Smooth muscle cell (in vitro differentiated cells): ENCODE measurements around the gene SAMSN1. TPM values are rescaled to one million over a fixed set of nuclear protein-coding genes. Genes with fewer than 3 reads are reported as not detected.
"Not testable (repeated sequence)": the region's sequence is repeated elsewhere in the genome, so short reads cannot be mapped to it uniquely, and the experiment has no call there.

Experiments
- DNase-seq: peaks from one replicate; lab custom pipeline; 2025; ENCODE audit not compliant: unreplicated experiment; lab: John Stamatoyannopoulos, UW
- H2AFZ ChIP-seq: fragments of 200-600 bp; sonication (generic); 2 replicates; pipeline ENCODE4 v1.6.0; 2016; ENCODE audit warnings: antibody characterized with exemption, low read depth, mild to moderate bottlenecking
- H3F3A ChIP-seq: fragments of 200-600 bp; sonication (generic); 2 replicates; pipeline ENCODE4 v1.6.0; 2017; ENCODE audit warnings: antibody characterized with exemption, low read depth
- H3K27ac ChIP-seq: fragments of 200-600 bp; sonication (generic); 2 replicates; pipeline ENCODE4 v1.5.1; 2016; ENCODE audit warnings: low read depth, mild to moderate bottlenecking
- H3K27me3 ChIP-seq: fragments of 200-600 bp; sonication (generic); 2 replicates; pipeline ENCODE4 v1.6.1; 2016; ENCODE audit warnings: low read depth, mild to moderate bottlenecking
- H3K36me3 ChIP-seq: fragments of 200-600 bp; sonication (generic); 2 replicates; pipeline ENCODE4 v1.5.1; 2016; ENCODE audit warnings: low read depth
- H3K4me1 ChIP-seq: fragments of 200-600 bp; sonication (generic); 2 replicates; pipeline ENCODE4 v1.5.1; 2016; ENCODE audit warnings: low read depth
- H3K4me2 ChIP-seq: fragments of 200-600 bp; sonication (generic); 2 replicates; pipeline ENCODE4 v1.6.0; 2016; ENCODE audit warnings: mild to moderate bottlenecking
- H3K4me3 ChIP-seq: fragments of 200-600 bp; sonication (generic); 2 replicates; pipeline ENCODE4 v1.5.1; 2016; ENCODE audit warnings: mild to moderate bottlenecking
- H3K79me2 ChIP-seq: fragments of 200-600 bp; sonication (generic); 2 replicates; pipeline ENCODE4 v1.6.0; 2016; ENCODE audit warnings: low read depth, mild to moderate bottlenecking
- H3K9ac ChIP-seq: fragments of 200-600 bp; sonication (generic); 2 replicates; pipeline ENCODE4 v1.6.0; 2016; ENCODE audit warnings: low read depth
- H3K9me3 ChIP-seq: fragments of 200-600 bp; sonication (generic); replicated peaks from 2 replicates; pipeline ENCODE4 v1.5.1; 2016; ENCODE audit warnings: low read depth
- H4K20me1 ChIP-seq: fragments of 200-600 bp; sonication (generic); 2 replicates; pipeline ENCODE4 v1.6.0; 2016; ENCODE audit warnings: low read depth
- WGBS: methylation state at CpG from one replicate; pipeline ENCODE4 v1.1.7; 2016; ENCODE audit warnings: low lambda C conversion rate; 5-methylcytosine and 5-hydroxymethylcytosine counted together
- polyA plus RNA-seq: library from polyadenylated mRNA; unstranded; fragments of >200 nt; fragmentation: Nextera tagmentation; extraction: Ambion mirVana; gene quantifications from 2 replicates; pipeline ENCODE4 v1.2.1, GENCODE V29; 2016
- total RNA-seq: library from RNA; depleted of rRNA; stranded (reverse); fragments of >200 nt; gene quantifications from 2 replicates; pipeline ENCODE4 v1.2.3, GENCODE V29; 2014
- TF ChIP-seq, protein P1 (sequence below): fragments of 200-600 bp; sonication (generic); IDR thresholded peaks from 2 replicates; pipeline ENCODE4 v1.5.1; 2017; ENCODE audit warnings: borderline replicate concordance, mild to moderate bottlenecking, antibody characterized with exemption; ENCODE audit not compliant: insufficient read depth, poor library complexity, severe bottlenecking

The SAMSN1 gene
- total and polyA plus RNA-seq, 2 experiments from 2014 or later, result 0.13 TPM; not detected in 1

DNA sequence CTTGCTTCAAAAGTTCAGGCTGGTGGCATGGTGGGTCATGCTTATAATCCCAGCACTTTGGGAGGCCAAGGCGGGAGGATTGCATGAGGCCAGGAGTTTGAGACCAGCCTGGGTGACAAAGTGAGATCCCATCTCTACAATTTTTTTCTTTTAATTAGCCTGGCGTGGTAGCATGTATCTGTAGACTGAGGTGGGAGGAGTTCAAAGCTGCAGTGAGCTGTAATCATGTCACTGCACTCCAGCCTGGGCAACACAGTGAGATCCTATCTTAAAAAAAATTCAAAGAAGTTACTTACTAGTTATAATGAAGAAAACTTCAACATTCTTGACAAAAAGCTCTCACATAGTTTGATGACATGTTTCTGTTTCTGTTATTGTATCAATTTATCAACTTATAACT, 45.2 kb downstream of the SAMSN1 start:
- no peak overlapping the region for H3K4me2 ChIP-seq
- H3K4me3 ChIP-seq, result no peak overlapping the region
- H3K36me3 ChIP-seq, result no peaks in the 10 kb centered on the region
- no peaks in the 10 kb centered on the region for H3K9me3 ChIP-seq
- H3K27ac ChIP-seq, result no peak overlapping the region
- H4K20me1 ChIP-seq, result no peaks in the 10 kb centered on the region
- no peak overlapping the region for H2AFZ ChIP-seq
- WGBS, result 89% methylated on average over 2 of the region's 2 CpGs
- H3K27me3 ChIP-seq, result no peaks in the 10 kb centered on the region
- H3K79me2 ChIP-seq, result no peaks in the 10 kb centered on the region
- no peak for DNase-seq
- no peaks in the 10 kb centered on the region for H3K4me1 ChIP-seq
- H3F3A ChIP-seq, result no peaks in the 10 kb centered on the region
- no peak overlapping the region for H3K9ac ChIP-seq
- TF ChIP-seq, protein P1, sequence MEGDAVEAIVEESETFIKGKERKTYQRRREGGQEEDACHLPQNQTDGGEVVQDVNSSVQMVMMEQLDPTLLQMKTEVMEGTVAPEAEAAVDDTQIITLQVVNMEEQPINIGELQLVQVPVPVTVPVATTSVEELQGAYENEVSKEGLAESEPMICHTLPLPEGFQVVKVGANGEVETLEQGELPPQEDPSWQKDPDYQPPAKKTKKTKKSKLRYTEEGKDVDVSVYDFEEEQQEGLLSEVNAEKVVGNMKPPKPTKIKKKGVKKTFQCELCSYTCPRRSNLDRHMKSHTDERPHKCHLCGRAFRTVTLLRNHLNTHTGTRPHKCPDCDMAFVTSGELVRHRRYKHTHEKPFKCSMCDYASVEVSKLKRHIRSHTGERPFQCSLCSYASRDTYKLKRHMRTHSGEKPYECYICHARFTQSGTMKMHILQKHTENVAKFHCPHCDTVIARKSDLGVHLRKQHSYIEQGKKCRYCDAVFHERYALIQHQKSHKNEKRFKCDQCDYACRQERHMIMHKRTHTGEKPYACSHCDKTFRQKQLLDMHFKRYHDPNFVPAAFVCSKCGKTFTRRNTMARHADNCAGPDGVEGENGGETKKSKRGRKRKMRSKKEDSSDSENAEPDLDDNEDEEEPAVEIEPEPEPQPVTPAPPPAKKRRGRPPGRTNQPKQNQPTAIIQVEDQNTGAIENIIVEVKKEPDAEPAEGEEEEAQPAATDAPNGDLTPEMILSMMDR, result no peak

DNA sequence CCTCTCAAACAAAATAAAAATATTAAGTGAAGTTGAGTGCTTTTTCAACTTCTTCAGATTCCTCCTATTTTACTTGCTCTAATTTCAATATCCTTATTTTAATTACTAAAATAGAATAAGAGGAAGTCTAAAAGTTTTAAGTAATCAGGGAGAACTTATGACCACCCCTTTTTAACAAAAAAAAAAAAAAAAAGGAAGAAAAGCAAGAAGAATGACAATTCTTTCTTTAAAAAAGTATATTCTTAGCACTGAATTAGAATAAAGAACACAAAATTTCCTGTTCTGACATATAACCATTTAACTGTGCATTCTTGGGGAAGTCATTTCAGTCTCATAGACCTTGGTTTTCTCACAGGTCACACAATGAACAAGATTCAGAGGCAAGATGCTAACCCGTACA, 46.8 kb downstream of the SAMSN1 start:
- Histone ChIP-seq H3F3A (no peaks in the 10 kb centered on the region), H4K20me1 (no peaks in the 10 kb centered on the region), H3K4me1 (no peaks in the 10 kb centered on the region), H3K4me2 (no peak overlapping the region), H3K79me2 (no peaks in the 10 kb centered on the region), H3K27ac (no peak overlapping the region), H3K4me3 (no peak overlapping the region), H3K9me3 (no peaks in the 10 kb centered on the region), H3K36me3 (no peaks in the 10 kb centered on the region), H2AFZ (no peak overlapping the region), H3K27me3 (no peaks in the 10 kb centered on the region), H3K9ac (no peak overlapping the region)
- no peak for DNase-seq
- TF ChIP-seq, protein P1, result no peak
- 86% methylated on average over 1 of the region's 1 CpG for WGBS

DNA sequence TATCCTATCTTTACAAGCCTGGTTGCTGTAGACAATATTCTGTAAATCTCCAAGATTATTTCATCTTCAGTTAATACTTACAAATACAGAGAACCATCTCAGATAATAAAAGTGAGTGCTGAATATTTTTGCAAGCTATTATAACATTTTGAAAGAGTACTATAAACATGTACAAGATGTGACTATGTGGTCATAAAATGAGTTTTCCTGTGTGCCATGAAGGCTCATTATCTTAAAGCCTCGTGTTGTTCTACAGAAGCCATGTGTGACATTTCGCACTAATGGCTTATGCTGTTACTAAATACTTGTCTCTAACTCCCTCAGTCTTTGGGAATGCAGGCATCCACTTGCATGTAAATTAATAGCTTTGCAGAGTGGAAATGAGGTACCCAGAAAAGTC, 48.3 kb downstream of the SAMSN1 start:
- no peak overlapping the region for H3K27ac ChIP-seq
- H3K9ac ChIP-seq, result no peak overlapping the region
- H3F3A ChIP-seq, result no peaks in the 10 kb centered on the region
- no peak overlapping the region for H3K4me3 ChIP-seq
- no peaks in the 10 kb centered on the region for H3K36me3 ChIP-seq
- H3K9me3 ChIP-seq, result no peaks in the 10 kb centered on the region
- H2AFZ ChIP-seq, result no peak overlapping the region
- WGBS, result 69% methylated on average over 2 of the region's 2 CpGs
- no peak overlapping the region for H3K4me2 ChIP-seq
- no peaks in the 10 kb centered on the region for H4K20me1 ChIP-seq
- DNase-seq, result no peak
- H3K79me2 ChIP-seq, result no peaks in the 10 kb centered on the region
- no peaks in the 10 kb centered on the region for H3K4me1 ChIP-seq
- H3K27me3 ChIP-seq, result no peaks in the 10 kb centered on the region
- TF ChIP-seq, protein P1, result no peak

DNA sequence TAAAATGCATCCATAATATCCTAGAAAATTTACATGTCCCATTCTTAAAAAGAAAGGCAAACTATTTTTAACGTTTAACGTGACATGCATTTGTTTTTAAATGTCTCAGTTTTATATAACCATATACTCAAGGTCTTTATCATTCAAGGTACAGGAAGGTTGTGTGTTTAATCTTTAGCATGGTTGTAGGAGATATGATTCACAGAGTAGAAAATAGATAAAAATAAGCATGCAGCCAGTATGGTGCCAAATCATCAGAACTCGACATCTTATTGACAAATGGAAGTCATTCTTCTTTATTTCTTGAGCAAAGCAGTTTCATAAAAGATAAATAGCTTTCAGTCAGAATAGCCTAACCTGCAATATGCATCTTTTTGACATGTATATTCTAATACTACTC, 51.0 kb downstream of the SAMSN1 start:
- Histone ChIP-seq H3K79me2 (no peaks in the 10 kb centered on the region), H3K4me2 (no peak overlapping the region), H2AFZ (no peak overlapping the region), H3K27me3 (no peaks in the 10 kb centered on the region), H3K36me3 (no peaks in the 10 kb centered on the region), H4K20me1 (no peaks in the 10 kb centered on the region), H3K4me3 (no peak overlapping the region), H3K9ac (no peak overlapping the region), H3K4me1 (no peaks in the 10 kb centered on the region), H3K27ac (no peak overlapping the region), H3F3A (no peaks in the 10 kb centered on the region), H3K9me3 (no peaks in the 10 kb centered on the region)
- TF ChIP-seq, protein P1, result no peak
- 93% methylated on average over 3 of the region's 3 CpGs for WGBS
- DNase-seq, result no peak

DNA sequence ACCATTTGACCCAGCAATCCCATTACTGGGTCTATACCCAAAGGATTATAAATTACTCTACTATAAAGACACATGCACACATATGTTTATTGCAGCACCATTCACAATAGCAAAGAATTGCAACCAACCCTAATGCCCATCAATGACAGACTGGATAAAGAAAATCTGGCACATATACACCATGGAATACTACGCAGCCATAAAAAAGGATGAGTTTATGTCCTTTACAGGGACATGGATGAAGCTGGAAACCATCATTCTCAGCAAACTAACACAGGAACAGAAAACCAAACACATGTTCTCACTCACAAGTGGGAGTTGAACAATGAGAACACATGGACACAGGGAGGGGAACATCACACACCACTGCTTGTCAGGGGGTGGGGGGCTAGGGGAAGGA, 51.9 kb downstream of the SAMSN1 start:
- 100% methylated on average over 1 of the region's 1 CpG for WGBS
- H3K9me3 ChIP-seq, H3F3A ChIP-seq, H2AFZ ChIP-seq, H4K20me1 ChIP-seq, H3K4me1 ChIP-seq, H3K79me2 ChIP-seq, DNase-seq, H3K4me3 ChIP-seq, H3K36me3 ChIP-seq, H3K27me3 ChIP-seq, H3K27ac ChIP-seq, H3K4me2 ChIP-seq, H3K9ac ChIP-seq: not testable (repeated sequence)
